ENCODE data around the gene FADS3. TPM values are rescaled to one million over a fixed set of nuclear protein-coding genes. Genes with fewer than 3 reads are reported as not detected.

The FADS3 gene
- total and polyA plus RNA-seq, 2 of the 13 experiments (the other 11 are each of a cell fraction or from before 2014, with no cell fraction given), result 13.4 to 23.2 TPM

DNA sequence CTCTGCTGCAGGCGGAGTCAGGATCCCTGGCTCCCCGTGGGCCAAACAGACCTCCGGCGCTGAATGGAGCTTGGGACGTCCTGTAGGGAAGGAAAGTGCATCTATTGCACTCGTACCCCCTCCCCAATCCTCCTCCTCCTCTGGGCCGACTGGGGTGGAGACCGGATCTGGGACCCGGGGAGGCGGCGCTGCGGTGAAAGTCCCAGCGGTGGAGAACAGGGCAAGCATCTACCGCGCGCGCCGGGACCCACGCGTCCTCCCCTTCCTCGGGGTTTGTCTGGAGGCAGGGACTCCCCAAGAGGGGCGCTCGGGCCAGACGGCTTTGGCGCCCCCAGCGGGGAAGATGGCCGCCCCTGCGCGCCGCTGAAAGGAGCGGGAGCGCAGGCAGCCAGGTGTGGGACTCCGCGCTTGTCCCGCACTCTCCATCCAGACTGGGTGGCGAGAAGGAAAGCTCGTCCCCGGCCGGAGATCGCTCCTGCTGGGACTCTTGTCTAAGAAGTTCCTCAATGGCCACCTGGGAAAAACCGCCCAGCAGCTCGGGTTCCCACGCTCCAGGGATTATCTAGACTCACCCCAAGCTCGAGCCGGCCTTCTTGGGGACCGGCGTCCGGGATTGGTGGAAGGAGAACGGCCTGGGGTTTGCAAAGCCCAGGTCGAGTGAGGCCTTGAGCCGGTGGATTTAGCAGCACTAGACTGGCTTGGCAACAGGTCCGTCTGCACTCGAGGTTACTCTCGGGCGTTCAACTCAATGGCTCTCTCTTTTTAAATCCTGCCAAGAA, 62.5 kb downstream of the FADS3 start (continued):
- no peak for TF ChIP-seq ATF7 (IDR thresholded peaks at IDR 0.05)
- no peak for TF ChIP-seq ATF7 (CRISPR knock-in tag; IDR thresholded peaks at IDR 0.05)
- no peak for TF ChIP-seq EP300 (IDR thresholded peaks at IDR 0.05; ENCODE audit: low read depth in 2 of 2, low read length in 2 of 2)
- no peak for TF ChIP-seq EP300 (CRISPR knock-in tag; IDR thresholded peaks at IDR 0.05; ENCODE audit: borderline replicate concordance)
- TF ChIP-seq ZSCAN20 (CRISPR knock-in tag; IDR thresholded peaks at IDR 0.05; ENCODE audit: borderline replicate concordance), result no peak
- TF ChIP-seq, protein P1, sequence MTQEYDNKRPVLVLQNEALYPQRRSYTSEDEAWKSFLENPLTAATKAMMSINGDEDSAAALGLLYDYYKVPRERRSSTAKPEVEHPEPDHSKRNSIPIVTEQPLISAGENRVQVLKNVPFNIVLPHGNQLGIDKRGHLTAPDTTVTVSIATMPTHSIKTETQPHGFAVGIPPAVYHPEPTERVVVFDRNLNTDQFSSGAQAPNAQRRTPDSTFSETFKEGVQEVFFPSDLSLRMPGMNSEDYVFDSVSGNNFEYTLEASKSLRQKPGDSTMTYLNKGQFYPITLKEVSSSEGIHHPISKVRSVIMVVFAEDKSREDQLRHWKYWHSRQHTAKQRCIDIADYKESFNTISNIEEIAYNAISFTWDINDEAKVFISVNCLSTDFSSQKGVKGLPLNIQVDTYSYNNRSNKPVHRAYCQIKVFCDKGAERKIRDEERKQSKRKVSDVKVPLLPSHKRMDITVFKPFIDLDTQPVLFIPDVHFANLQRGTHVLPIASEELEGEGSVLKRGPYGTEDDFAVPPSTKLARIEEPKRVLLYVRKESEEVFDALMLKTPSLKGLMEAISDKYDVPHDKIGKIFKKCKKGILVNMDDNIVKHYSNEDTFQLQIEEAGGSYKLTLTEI (CRISPR knock-in tag; conservative IDR thresholded peaks at IDR 0.05), result no peak
- TF ChIP-seq RAD51 (IDR thresholded peaks at IDR 0.05; ENCODE audit: borderline replicate concordance), result no peak
- no peak for TF ChIP-seq CHCHD3 (CRISPR knock-in tag; IDR thresholded peaks at IDR 0.05)
- no peak for TF ChIP-seq ZNF354B (CRISPR knock-in tag; IDR thresholded peaks at IDR 0.05)
- TF ChIP-seq SRSF1 (optimal IDR thresholded peaks at IDR 0.05; ENCODE audit: low read depth, low read length), result no peak
- TF ChIP-seq, protein P2, sequence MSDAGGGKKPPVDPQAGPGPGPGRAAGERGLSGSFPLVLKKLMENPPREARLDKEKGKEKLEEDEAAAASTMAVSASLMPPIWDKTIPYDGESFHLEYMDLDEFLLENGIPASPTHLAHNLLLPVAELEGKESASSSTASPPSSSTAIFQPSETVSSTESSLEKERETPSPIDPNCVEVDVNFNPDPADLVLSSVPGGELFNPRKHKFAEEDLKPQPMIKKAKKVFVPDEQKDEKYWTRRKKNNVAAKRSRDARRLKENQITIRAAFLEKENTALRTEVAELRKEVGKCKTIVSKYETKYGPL (CRISPR knock-in tag; IDR thresholded peaks at IDR 0.05), result no peak
- TF ChIP-seq JARID2 (CRISPR knock-in tag; IDR thresholded peaks at IDR 0.05; ENCODE audit: insufficient replicate concordance), result no peak
- TF ChIP-seq MAF1 (CRISPR knock-in tag; IDR thresholded peaks at IDR 0.05; ENCODE audit: borderline replicate concordance), result no peak
- TF ChIP-seq HNRNPUL1 (IDR thresholded peaks at IDR 0.05; ENCODE audit: low read depth, low read length), result no peak
- TF ChIP-seq SNAI1 (CRISPR knock-in tag; IDR thresholded peaks at IDR 0.05; ENCODE audit: borderline replicate concordance), result no peak
- TF ChIP-seq MYC (CRISPR knock-in tag; IDR thresholded peaks at IDR 0.05; ENCODE audit: borderline replicate concordance), result peak; percentile 38; the same call in 1 of the 2 replicates
- no peak for TF ChIP-seq ZGPAT (CRISPR knock-in tag; IDR thresholded peaks at IDR 0.05)
- no peak for TF ChIP-seq ZNF766 (CRISPR knock-in tag; IDR thresholded peaks at IDR 0.05; ENCODE audit: borderline replicate concordance)
- no peak for TF ChIP-seq POLR2G (IDR thresholded peaks at IDR 0.05; ENCODE audit: low read depth, low read length)
- TF ChIP-seq MYNN (CRISPR knock-in tag; IDR thresholded peaks at IDR 0.05; ENCODE audit: low read depth), result no peak
- peak; percentile 53 for TF ChIP-seq ZFX (CRISPR knock-in tag; IDR thresholded peaks at IDR 0.05; ENCODE audit: low read depth)
